GM12878 (cell line): Measurements from ENCODE around the gene PTP4A1. TPM values are rescaled to one million over a fixed set of nuclear protein-coding genes. Genes with fewer than 3 reads are reported as not detected.

Source experiments
- ATAC-seq: fragments of 200-7000 bp; cut with Tn5 transposase; 3 replicates; pipeline ENCODE4 v1.9.1; 2020; ENCODE audit warnings: mild to moderate bottlenecking, moderate library complexity
- BruUV-seq: library from RNA; stranded (reverse); fragments of 400-500 nt; replicated peaks from 2 replicates; lab custom pipeline; 2021; lab: Mats Ljungman, UMichigan
- CTCF ChIA-PET: fragments of 300-600 bp; sonication (Branson Sonifier 250); formaldehyde crosslinking; extraction: SDS; loops from one replicate; lab custom pipeline; 2021; ENCODE audit warnings: inconsistent platforms; lab: Yijun Ruan, JAX
- POLR2A ChIA-PET: fragments of 350-600 bp; formaldehyde crosslinking; extraction: SDS; loops from one replicate; lab custom pipeline; 2021; ENCODE audit warnings: inconsistent platforms; lab: Charles Lee
- RAD21 ChIA-PET: fragments of 300-600 bp; sonication (Branson Sonifier 250); formaldehyde crosslinking; loops from one replicate; lab custom pipeline; 2023; ENCODE audit warnings: antibody characterized with exemption; ENCODE audit not compliant: unreplicated experiment; lab: Charles Lee
- SMC1A ChIA-PET: fragments of 300-600 bp; sonication (Branson Sonifier 250); formaldehyde crosslinking; loops from one replicate; lab custom pipeline; 2023; ENCODE audit not compliant: unreplicated experiment, uncharacterized antibody; lab: Charles Lee
- DNase-seq: peaks from one replicate; pipeline ENCODE4 v3.0.0-alpha.2; 2011; ENCODE audit warnings: low read depth, low spot score
- FAIRE-seq: peaks from 3 replicates; lab custom pipeline; 2011; peaks lifted over from hg19 to GRCh38; lab: Jason Lieb, UNC
- H2AFZ ChIP-seq: 2 replicates; pipeline ENCODE4 v1.6.0; 2011; ENCODE audit warnings: low read depth, low read length, control low read depth; ENCODE audit not compliant: control insufficient read depth
- H3K27ac ChIP-seq: 2 replicates; pipeline ENCODE4 v1.5.1; 2011; ENCODE audit warnings: control low read depth; ENCODE audit not compliant: control insufficient read depth, insufficient read depth
- H3K27me3 ChIP-seq, 2 experiments: replicated peaks in 1 of 2; 2 replicates each; pipeline versions ENCODE4 v1.6.0 to v1.6.1; 2011; ENCODE audit warnings: low read length in 1 of 2; ENCODE audit not compliant: control insufficient read depth in 2 of 2, insufficient read depth in 2 of 2
- H3K36me3 ChIP-seq, 2 experiments: 2 replicates each; pipeline ENCODE4 v1.5.1; 2011; ENCODE audit warnings: low read length in 1 of 2; ENCODE audit not compliant: control insufficient read depth in 2 of 2, insufficient read depth in 2 of 2
- H3K4me1 ChIP-seq: 2 replicates; pipeline ENCODE4 v1.6.1; 2011; ENCODE audit warnings: mild to moderate bottlenecking, low read length, moderate library complexity, mixed read lengths; ENCODE audit not compliant: control insufficient read depth, insufficient read depth
- H3K4me2 ChIP-seq: 2 replicates; pipeline ENCODE4 v1.6.0; 2011; ENCODE audit warnings: control low read depth; ENCODE audit not compliant: control insufficient read depth, insufficient read depth
- H3K4me3 ChIP-seq: fragments of 200-600 bp; sonication (generic); 2 replicates; pipeline ENCODE4 v1.5.1; 2016
- H3K79me2 ChIP-seq: 2 replicates; pipeline ENCODE4 v1.6.0; 2011; ENCODE audit warnings: low read length; ENCODE audit not compliant: control insufficient read depth, insufficient read depth
- H3K9ac ChIP-seq: 2 replicates; pipeline ENCODE4 v1.8.0; 2011; ENCODE audit warnings: low read length, control low read depth, mixed read lengths; ENCODE audit not compliant: control insufficient read depth, insufficient read depth
- H3K9me3 ChIP-seq: replicated peaks from 3 replicates; pipeline ENCODE4 v1.5.1; 2011; ENCODE audit warnings: mild to moderate bottlenecking, low read length; ENCODE audit not compliant: control insufficient read depth, insufficient read depth
- H4K20me1 ChIP-seq: 2 replicates; pipeline ENCODE4 v1.6.0; 2011; ENCODE audit not compliant: control insufficient read depth, insufficient read depth
- ASH2L ChIP-seq: fragments of 300-600, 200-600 bp; sonication (generic); IDR thresholded peaks from 2 replicates; pipeline ENCODE4 v1.6.1; 2017; ENCODE audit warnings: low read depth, mild to moderate bottlenecking, borderline replicate concordance
- BCL11A ChIP-seq: IDR thresholded peaks from 2 replicates; pipeline ENCODE4 v1.6.1; 2011; ENCODE audit warnings: low read depth, low read length
- BRCA1 ChIP-seq: IDR thresholded peaks from 2 replicates; pipeline ENCODE4 v1.6.1; 2011; ENCODE audit warnings: low read depth, low read length, improper control_type of control experiment
- HDAC6 ChIP-seq: fragments of 200-600 bp; sonication (generic); IDR thresholded peaks from one replicate; pipeline ENCODE4 v1.8.0; 2017; ENCODE audit warnings: antibody characterized with exemption; ENCODE audit not compliant: unreplicated experiment
- JUND ChIP-seq: IDR thresholded peaks from 2 replicates; pipeline ENCODE4 v1.6.1; 2012; ENCODE audit warnings: low read depth, mild to moderate bottlenecking, low read length, improper control_type of control experiment, moderate library complexity
- KDM1A ChIP-seq: fragments of 200-600 bp; sonication (generic); IDR thresholded peaks from 2 replicates; pipeline ENCODE4 v1.6.1; 2016; ENCODE audit warnings: borderline replicate concordance
- MYC ChIP-seq: IDR thresholded peaks from 2 replicates; pipeline ENCODE4 v1.6.1; 2011; ENCODE audit warnings: mild to moderate bottlenecking, low read length, moderate library complexity, inconsistent platforms; ENCODE audit not compliant: insufficient read depth, insufficient replicate concordance, insufficient read length, severe bottlenecking
- NR2C2 ChIP-seq: IDR thresholded peaks from 2 replicates; pipeline ENCODE4 v1.6.1; 2011; ENCODE audit warnings: borderline replicate concordance, low read depth; ENCODE audit not compliant: control insufficient read depth, insufficient read length
- RUNX3 ChIP-seq: IDR thresholded peaks from 2 replicates; pipeline ENCODE4 v1.6.1; 2012; ENCODE audit warnings: low read length, inconsistent platforms
- SMAD1 ChIP-seq: fragments of 450-650 bp; IDR thresholded peaks from 2 replicates; pipeline ENCODE4 v1.6.1; 2018; ENCODE audit warnings: mild to moderate bottlenecking, low read depth; ENCODE audit not compliant: partially characterized antibody
- SPI1 ChIP-seq: IDR thresholded peaks from 2 replicates; pipeline ENCODE4 v1.6.1; 2011; ENCODE audit warnings: low read depth, mild to moderate bottlenecking, low read length, moderate library complexity, borderline replicate concordance; ENCODE audit not compliant: insufficient read depth
- ZNF217 ChIP-seq: fragments of 450-650 bp; IDR thresholded peaks from 2 replicates; pipeline ENCODE4 v1.6.1; 2017; ENCODE audit warnings: antibody characterized with exemption, mild to moderate bottlenecking
- WGBS: methylation state at CpG from one replicate; pipeline ENCODE4 v1.1.6; 2016; ENCODE audit warnings: low lambda C conversion rate; ENCODE audit not compliant: insufficient replicate concordance, insufficient coverage; ENCODE audit errors: missing lambda C conversion rate; 5-methylcytosine and 5-hydroxymethylcytosine counted together
- in situ Hi-C: fragments of 300-500 bp; cut with MboI; formaldehyde crosslinking; loops from 9 replicates; pipeline ENCODE4 v1.14.3; 2018; ENCODE audit warnings: mixed read lengths
- intact Hi-C: fragments of 100-400 bp; cut with micrococcal nuclease; formaldehyde crosslinking; loops from one replicate; pipeline ENCODE4 v1.14.2; 2022; ENCODE audit not compliant: unreplicated experiment
- polyA plus RNA-seq, 11 experiments: library from polyadenylated mRNA; depleted of rRNA in 4 of 11; unstranded in 6 of 11; stranded (reverse) in 5 of 11; fragments of >200 nt; fragmentation: Nextera tagmentation in 4 of 11; fragmentation: Illumina TruSeq in 1 of 11; extraction: Ambion mirVana in 4 of 11; extraction: Trizol in 1 of 11; gene quantifications; 1 replicate in 1 of 11; 2 replicates in 10 of 11; pipeline versions ENCODE4 v1.2.1 to v1.2.3, GENCODE V29; 2011 to 2016; ENCODE audit warnings: inconsistent platforms in 2 of 11, missing spikeins in 2 of 11, low read depth in 1 of 11
- total RNA-seq, 4 experiments: library from RNA; depleted of rRNA in 3 of 4; stranded (reverse); fragments of >200 nt in 3 of 4; fragmentation: Illumina TruSeq in 1 of 4; extraction: Trizol in 1 of 4; gene quantifications; 2 replicates each; pipeline versions ENCODE4 v1.2.1 to v1.2.3, GENCODE V29; 2013 to 2021
- TF ChIP-seq, protein P1 (sequence below): fragments of 450-650 bp; IDR thresholded peaks from 2 replicates; pipeline ENCODE4 v1.6.1; 2016; ENCODE audit warnings: mild to moderate bottlenecking, moderate library complexity, borderline replicate concordance

PTP4A1 gene
- total and polyA plus RNA-seq, 10 of the 15 experiments (the other 5 are each of a cell fraction or from before 2014, with no cell fraction given) = 8.5 to 190 (median 46.4) TPM; not detected in 2

DNA sequence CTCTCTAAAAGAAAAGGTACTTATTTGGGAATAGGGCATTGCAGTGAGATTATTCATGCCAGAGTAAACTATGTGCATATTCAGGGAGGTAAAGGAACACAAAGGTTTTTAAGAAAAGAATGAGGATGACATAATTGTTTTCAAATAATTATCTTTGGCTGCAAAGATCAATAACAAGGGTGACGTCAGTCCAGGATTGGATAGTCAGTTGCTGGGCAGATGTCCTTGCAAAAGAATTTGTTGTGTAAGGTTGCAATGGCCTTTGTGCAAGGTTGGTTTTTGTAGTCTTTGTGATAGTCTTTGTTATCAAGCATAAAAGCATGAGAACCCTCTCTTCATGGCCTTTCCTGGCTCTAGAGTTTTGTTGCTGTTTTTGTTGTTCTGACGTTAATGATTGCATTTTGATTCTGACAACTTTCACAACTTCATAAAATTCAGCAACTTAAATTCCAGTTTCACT lies 17.7 kb downstream of the PTP4A1 start (continued):
- TF ChIP-seq, protein P1, sequence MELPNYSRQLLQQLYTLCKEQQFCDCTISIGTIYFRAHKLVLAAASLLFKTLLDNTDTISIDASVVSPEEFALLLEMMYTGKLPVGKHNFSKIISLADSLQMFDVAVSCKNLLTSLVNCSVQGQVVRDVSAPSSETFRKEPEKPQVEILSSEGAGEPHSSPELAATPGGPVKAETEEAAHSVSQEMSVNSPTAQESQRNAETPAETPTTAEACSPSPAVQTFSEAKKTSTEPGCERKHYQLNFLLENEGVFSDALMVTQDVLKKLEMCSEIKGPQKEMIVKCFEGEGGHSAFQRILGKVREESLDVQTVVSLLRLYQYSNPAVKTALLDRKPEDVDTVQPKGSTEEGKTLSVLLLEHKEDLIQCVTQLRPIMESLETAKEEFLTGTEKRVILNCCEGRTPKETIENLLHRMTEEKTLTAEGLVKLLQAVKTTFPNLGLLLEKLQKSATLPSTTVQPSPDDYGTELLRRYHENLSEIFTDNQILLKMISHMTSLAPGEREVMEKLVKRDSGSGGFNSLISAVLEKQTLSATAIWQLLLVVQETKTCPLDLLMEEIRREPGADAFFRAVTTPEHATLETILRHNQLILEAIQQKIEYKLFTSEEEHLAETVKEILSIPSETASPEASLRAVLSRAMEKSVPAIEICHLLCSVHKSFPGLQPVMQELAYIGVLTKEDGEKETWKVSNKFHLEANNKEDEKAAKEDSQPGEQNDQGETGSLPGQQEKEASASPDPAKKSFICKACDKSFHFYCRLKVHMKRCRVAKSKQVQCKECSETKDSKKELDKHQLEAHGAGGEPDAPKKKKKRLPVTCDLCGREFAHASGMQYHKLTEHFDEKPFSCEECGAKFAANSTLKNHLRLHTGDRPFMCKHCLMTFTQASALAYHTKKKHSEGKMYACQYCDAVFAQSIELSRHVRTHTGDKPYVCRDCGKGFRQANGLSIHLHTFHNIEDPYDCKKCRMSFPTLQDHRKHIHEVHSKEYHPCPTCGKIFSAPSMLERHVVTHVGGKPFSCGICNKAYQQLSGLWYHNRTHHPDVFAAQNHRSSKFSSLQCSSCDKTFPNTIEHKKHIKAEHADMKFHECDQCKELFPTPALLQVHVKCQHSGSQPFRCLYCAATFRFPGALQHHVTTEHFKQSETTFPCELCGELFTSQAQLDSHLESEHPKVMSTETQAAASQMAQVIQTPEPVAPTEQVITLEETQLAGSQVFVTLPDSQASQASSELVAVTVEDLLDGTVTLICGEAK = no peak
- TF ChIP-seq MYC = no peak

GRCh38 chr6:63592886-63593285 lies 20.6 kb downstream of the PTP4A1 start:
- H3K4me1 ChIP-seq = peaks cover 4% of the 10 kb centered on the region
- WGBS = 63% methylated on average over 7 of the region's 7 CpGs
- H3K27ac ChIP-seq = no peak overlapping the region
- no peak for ATAC-seq
- no peak overlapping the region for H3K4me2 ChIP-seq
- intact Hi-C loops (no loop called here), in situ Hi-C loops (no loop called here)
- H3K9me3 ChIP-seq = no peaks in the 10 kb centered on the region
- no peak for FAIRE-seq
- ChIA-PET SMC1A (interaction anchor here (0.9 to 2.4 kb wide), 6 partner anchors 16 to 240 kb away, joined by 3 to 10 read pairs (median 6); no protein-coding TSS in a partner anchor), POLR2A (no interaction called here)
- no peak overlapping the region for H3K9ac ChIP-seq
- no TSS peak for BruUV-seq
- no peak for TF ChIP-seq SMAD1
- no peak for TF ChIP-seq SPI1
- no peak for TF ChIP-seq BRCA1
- TF ChIP-seq BCL11A = no peak
- no peak for TF ChIP-seq HDAC6
- TF ChIP-seq KDM1A = no peak
- TF ChIP-seq ZNF217 = no peak
- no peak for TF ChIP-seq NR2C2
- TF ChIP-seq JUND = no peak
- TF ChIP-seq ASH2L = no peak
- TF ChIP-seq RUNX3 = no peak
- TF ChIP-seq, all 136 proteins: peak for 0
- no peaks in the 10 kb centered on the region for H3K36me3 ChIP-seq
- CTCF ChIA-PET = interaction anchor here (0.7 to 1.2 kb wide), 6 partner anchors 16 to 210 kb away, joined by 3 to 4 read pairs (median 3); no protein-coding TSS in a partner anchor
- H4K20me1 ChIP-seq = no peaks in the 10 kb centered on the region
- DNase-seq = no peak
- H3K79me2 ChIP-seq = no peaks in the 10 kb centered on the region
- H3K4me3 ChIP-seq = no peak overlapping the region
- no peak overlapping the region for H2AFZ ChIP-seq
- RAD21 ChIA-PET = interaction anchor here (1.2 to 2.6 kb wide), 2 partner anchors 169 to 241 kb away, joined by 5 to 8 read pairs; no protein-coding TSS in a partner anchor
- no peaks in the 10 kb centered on the region for H3K27me3 ChIP-seq
